NCI-H748 (cell line): Measurements from ENCODE around the gene CHN2.
"Not testable (repeated sequence)": the region's sequence is repeated elsewhere in the genome, so short reads cannot be mapped to it uniquely, and the experiment has no call there.

Experiments
- DNase-seq: peaks from one replicate; lab custom pipeline; 2025; ENCODE audit not compliant: unreplicated experiment; lab: John Stamatoyannopoulos, UW

CHN2 gene

GRCh38 chr7:29254591-29254990 lies 60.0 kb downstream of the CHN2 start:
- no peak for DNase-seq

- no peak for DNase-seq
Measured at GRCh38 chr7:29255199-29255878, 60.8 kb downstream of the CHN2 start.

GRCh38 chr7:29255906-29256692 lies 61.5 kb downstream of the CHN2 start:
- no peak for DNase-seq

- DNase-seq: no peak
Measured at GRCh38 chr7:29256693-29257002, 62.1 kb downstream of the CHN2 start.

- DNase-seq: no peak
Measured at GRCh38 chr7:29258951-29259350, 64.4 kb downstream of the CHN2 start.

- DNase-seq: no peak
Measured at GRCh38 chr7:29262191-29262917, 67.8 kb downstream of the CHN2 start.

GRCh38 chr7:29263601-29264207 lies 69.1 kb downstream of the CHN2 start:
- DNase-seq: not testable (repeated sequence)

GRCh38 chr7:29265208-29265923 lies 70.8 kb downstream of the CHN2 start:
- DNase-seq: no peak

GRCh38 chr7:29269935-29270334 lies 75.4 kb downstream of the CHN2 start:
- no peak for DNase-seq

- no peak for DNase-seq
Measured at GRCh38 chr7:29270594-29271318, 76.2 kb downstream of the CHN2 start.

- DNase-seq: no peak
Measured at GRCh38 chr7:29271319-29271658, 76.7 kb downstream of the CHN2 start.

- no peak for DNase-seq
Measured at GRCh38 chr7:29272057-29272456, 77.5 kb downstream of the CHN2 start.

GRCh38 chr7:29274146-29275017 lies 79.8 kb downstream of the CHN2 start:
- DNase-seq: peak; percentile 29

GRCh38 chr7:29275018-29275318 lies 80.4 kb downstream of the CHN2 start:
- DNase-seq: no peak

GRCh38 chr7:29275493-29275892 lies 80.9 kb downstream of the CHN2 start:
- no peak for DNase-seq

- no peak for DNase-seq
Measured at GRCh38 chr7:29276199-29276598, 81.6 kb downstream of the CHN2 start.

GRCh38 chr7:29276806-29277205 lies 82.2 kb downstream of the CHN2 start:
- DNase-seq: no peak

GRCh38 chr7:29277436-29278215 lies 83.1 kb downstream of the CHN2 start:
- no peak for DNase-seq
